BLaER1 (cell line): Measurements from ENCODE around the gene RFFL.
"Not testable (repeated sequence)": the region's sequence is repeated elsewhere in the genome, so short reads cannot be mapped to it uniquely, and the experiment has no call there.

Experiments used
- H3K27ac ChIP-seq: shearing (Covaris generic); formaldehyde crosslinking; 2 replicates; pipeline ENCODE4 v1.8.1; 2022
- H3K27me3 ChIP-seq: shearing (Covaris generic); formaldehyde crosslinking; 2 replicates; pipeline ENCODE4 v1.8.1; 2022
- H3K36me3 ChIP-seq: shearing (Covaris generic); formaldehyde crosslinking; 2 replicates; pipeline ENCODE4 v1.8.1; 2022
- H3K4me1 ChIP-seq: shearing (Covaris generic); formaldehyde crosslinking; 2 replicates; pipeline ENCODE4 v1.8.1; 2022
- H3K4me2 ChIP-seq: shearing (Covaris generic); formaldehyde crosslinking; 2 replicates; pipeline ENCODE4 v1.8.1; 2022
- H3K4me3 ChIP-seq: shearing (Covaris generic); formaldehyde crosslinking; 2 replicates; pipeline ENCODE4 v1.8.1; 2022
- H3K9ac ChIP-seq: shearing (Covaris generic); formaldehyde crosslinking; 2 replicates; pipeline ENCODE4 v1.8.1; 2022
- H3K9me3 ChIP-seq: shearing (Covaris generic); formaldehyde crosslinking; 2 replicates; pipeline ENCODE4 v1.8.1; 2022
- H4K20me1 ChIP-seq: shearing (Covaris generic); formaldehyde crosslinking; 2 replicates; pipeline ENCODE4 v1.8.1; 2022
- Cebpa-rat ChIP-seq: shearing (Covaris generic); IDR thresholded peaks from 2 replicates; pipeline ENCODE4 v1.8.1; 2022

RFFL gene

DNA sequence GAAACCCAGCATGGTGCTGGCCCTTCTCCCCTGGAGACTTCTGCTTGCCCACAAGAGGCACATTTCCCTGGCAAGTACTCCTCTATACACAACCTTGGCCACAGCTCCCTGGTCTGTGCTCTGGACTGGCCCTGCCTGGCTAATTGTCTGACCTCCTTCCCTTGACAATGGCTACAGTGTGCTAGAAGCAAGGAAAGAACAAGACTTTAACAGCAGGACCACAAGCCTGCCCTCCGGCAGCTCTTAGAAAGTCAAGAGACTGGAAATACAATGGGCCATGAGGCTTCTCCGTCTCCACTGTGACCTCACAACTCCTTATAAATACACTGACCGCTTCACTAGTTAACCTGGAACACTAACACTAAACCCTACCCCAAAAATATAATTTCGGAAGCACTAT is 46.5 kb downstream of the RFFL start:
- Histone ChIP-seq H3K27me3 (no peaks in the 10 kb centered on the region), H3K4me1 (peaks cover under 1% of the 10 kb centered on the region; the same call in 1 of the 2 replicates), H4K20me1 (no peaks in the 10 kb centered on the region), H3K27ac (no peak overlapping the region), H3K4me3 (no peak overlapping the region), H3K9ac (no peak overlapping the region), H3K9me3 (no peaks in the 10 kb centered on the region), H3K4me2 (no peak overlapping the region), H3K36me3 (peaks cover 47% of the 10 kb centered on the region)
- no peak for TF ChIP-seq Cebpa-rat

DNA sequence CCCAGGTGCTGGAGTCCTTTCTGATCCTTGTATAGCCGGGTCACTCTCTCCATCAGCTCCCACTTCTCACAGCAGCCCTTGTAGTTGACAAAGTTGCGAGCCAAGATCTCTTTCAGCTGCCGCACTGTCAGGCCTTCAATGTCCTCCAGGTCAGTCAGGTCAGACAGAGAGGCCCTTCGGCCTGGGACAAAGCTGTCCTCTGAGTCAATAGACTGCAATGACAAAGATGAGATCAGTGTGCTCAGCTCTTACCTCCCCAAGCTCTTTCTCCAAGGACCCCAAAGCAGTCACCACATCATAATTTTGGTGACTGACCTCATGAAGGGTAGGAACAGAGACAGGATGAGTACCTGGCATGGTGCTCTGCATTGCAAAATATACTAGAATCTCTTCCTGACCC is 47.1 kb downstream of the RFFL start:
- no peak for TF ChIP-seq Cebpa-rat
- H3K4me1 ChIP-seq: no peaks in the 10 kb centered on the region
- no peaks in the 10 kb centered on the region for H4K20me1 ChIP-seq
- H3K27ac ChIP-seq: no peak overlapping the region
- H3K4me3 ChIP-seq: no peak overlapping the region
- H3K27me3 ChIP-seq: no peaks in the 10 kb centered on the region
- H3K36me3 ChIP-seq: peaks cover 51% of the 10 kb centered on the region
- H3K9me3 ChIP-seq: no peaks in the 10 kb centered on the region
- no peak overlapping the region for H3K4me2 ChIP-seq
- H3K9ac ChIP-seq: no peak overlapping the region

DNA sequence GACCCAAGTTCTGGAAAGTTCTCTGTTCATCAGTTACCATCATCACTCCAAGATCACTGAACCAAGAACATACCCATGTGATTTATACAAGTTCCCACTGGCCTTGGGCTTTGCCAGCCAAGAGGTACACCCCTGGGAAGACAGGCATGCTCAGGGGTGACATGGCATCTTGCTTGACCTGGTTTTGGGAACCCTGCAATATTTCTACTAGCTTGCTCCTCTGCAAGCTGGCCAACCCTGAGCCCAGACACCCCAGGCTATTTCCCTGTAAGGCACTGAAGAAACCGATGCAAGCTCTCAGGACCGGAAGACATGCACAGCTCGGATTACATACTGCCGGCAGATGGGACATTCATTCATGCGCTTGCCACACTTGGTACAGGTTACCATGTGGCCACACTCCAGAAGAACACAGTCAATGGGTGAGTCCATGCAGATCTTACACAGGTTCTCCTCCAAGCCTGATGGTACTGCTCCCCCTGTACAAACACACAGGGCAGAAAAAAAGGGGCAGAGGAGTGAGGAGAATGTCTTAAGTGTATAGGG is 51.8 kb downstream of the RFFL start:
- no peak overlapping the region for H3K4me3 ChIP-seq
- H3K9ac ChIP-seq: no peak overlapping the region
- peaks cover 62% of the 10 kb centered on the region for H3K36me3 ChIP-seq
- H3K4me2 ChIP-seq: no peak overlapping the region
- no peak overlapping the region for H3K27ac ChIP-seq
- no peaks in the 10 kb centered on the region for H3K9me3 ChIP-seq
- no peaks in the 10 kb centered on the region for H3K4me1 ChIP-seq
- no peaks in the 10 kb centered on the region for H3K27me3 ChIP-seq
- H4K20me1 ChIP-seq: no peaks in the 10 kb centered on the region
- TF ChIP-seq Cebpa-rat: no peak

DNA sequence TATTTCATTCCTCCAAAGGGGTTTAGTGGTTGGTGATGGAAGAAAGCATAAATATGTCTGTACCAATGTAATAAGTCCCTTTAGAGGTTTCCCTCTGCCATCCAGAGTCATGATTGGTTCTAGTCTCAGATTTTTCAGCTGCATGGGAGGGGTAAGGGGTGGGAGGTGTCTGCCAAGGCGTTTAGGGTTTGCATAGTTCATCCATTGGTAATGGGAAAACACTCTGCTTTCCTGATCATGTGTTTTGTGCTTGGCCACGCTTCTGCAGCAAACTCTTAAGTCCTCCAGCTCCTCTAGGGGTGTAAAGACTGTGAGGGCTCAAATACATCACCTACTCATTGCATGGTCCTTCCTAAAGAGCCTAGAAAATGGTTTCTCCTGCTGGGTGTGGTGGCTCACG is 53.4 kb downstream of the RFFL start:
- no peak overlapping the region for H3K4me3 ChIP-seq
- no peak overlapping the region for H3K4me2 ChIP-seq
- H3K9ac ChIP-seq: no peak overlapping the region
- H3K9me3 ChIP-seq: no peaks in the 10 kb centered on the region
- no peaks in the 10 kb centered on the region for H4K20me1 ChIP-seq
- H3K27me3 ChIP-seq: no peaks in the 10 kb centered on the region
- no peak overlapping the region for H3K27ac ChIP-seq
- no peaks in the 10 kb centered on the region for H3K4me1 ChIP-seq
- TF ChIP-seq Cebpa-rat: no peak
- H3K36me3 ChIP-seq: peaks cover 62% of the 10 kb centered on the region

DNA sequence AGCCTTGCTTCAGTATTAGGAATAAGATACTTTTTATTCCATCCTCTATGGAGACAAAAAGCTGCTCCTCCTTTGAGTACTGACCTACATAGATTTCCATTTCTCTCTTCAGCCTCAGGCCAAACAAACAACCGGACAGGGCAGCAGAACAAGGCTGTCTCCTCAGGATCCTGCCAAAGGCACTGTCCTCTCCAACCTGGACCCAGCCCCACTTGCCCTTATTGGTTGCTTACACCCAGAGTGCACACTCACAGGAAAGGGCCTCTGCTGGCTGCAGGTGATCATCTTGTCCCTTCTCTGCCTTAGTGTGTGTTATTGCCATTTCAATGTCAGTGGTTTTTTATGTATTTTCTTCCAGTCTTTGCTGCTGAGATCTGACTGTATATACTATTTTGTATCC is 56.5 kb downstream of the RFFL start:
- no peak overlapping the region for H3K4me3 ChIP-seq
- H3K4me2 ChIP-seq: no peak overlapping the region
- H3K36me3 ChIP-seq: peaks cover 80% of the 10 kb centered on the region
- no peaks in the 10 kb centered on the region for H3K4me1 ChIP-seq
- no peaks in the 10 kb centered on the region for H3K27me3 ChIP-seq
- no peaks in the 10 kb centered on the region for H4K20me1 ChIP-seq
- H3K9me3 ChIP-seq: no peaks in the 10 kb centered on the region
- H3K9ac ChIP-seq: no peak overlapping the region
- H3K27ac ChIP-seq: no peak overlapping the region
- TF ChIP-seq Cebpa-rat: no peak

DNA sequence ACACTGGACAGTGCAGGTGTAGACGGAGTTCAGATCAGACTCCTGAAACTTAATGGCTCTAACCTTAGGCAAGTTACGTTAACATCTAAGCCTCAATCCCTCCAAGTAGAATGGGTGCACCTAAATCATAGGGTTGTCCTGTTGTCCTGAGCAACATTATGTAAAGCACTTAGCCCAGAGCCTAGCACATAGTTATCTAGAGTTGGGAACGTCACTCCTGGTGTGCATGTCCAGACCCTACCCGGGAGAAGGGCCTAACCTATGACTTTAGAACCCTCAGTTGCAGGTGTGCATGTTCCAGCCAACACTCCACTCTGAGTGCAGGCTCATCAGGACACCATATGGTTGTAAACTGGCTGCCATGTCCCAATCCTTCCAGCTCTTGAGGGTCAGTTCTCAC is 57.2 kb downstream of the RFFL start:
- Histone ChIP-seq H3K27ac (no peak overlapping the region), H4K20me1 (no peaks in the 10 kb centered on the region), H3K36me3 (peaks cover 82% of the 10 kb centered on the region), H3K9ac (no peak overlapping the region), H3K4me1 (no peaks in the 10 kb centered on the region), H3K9me3 (no peaks in the 10 kb centered on the region), H3K27me3 (no peaks in the 10 kb centered on the region), H3K4me3 (no peak overlapping the region), H3K4me2 (no peak overlapping the region)
- TF ChIP-seq Cebpa-rat: no peak

DNA sequence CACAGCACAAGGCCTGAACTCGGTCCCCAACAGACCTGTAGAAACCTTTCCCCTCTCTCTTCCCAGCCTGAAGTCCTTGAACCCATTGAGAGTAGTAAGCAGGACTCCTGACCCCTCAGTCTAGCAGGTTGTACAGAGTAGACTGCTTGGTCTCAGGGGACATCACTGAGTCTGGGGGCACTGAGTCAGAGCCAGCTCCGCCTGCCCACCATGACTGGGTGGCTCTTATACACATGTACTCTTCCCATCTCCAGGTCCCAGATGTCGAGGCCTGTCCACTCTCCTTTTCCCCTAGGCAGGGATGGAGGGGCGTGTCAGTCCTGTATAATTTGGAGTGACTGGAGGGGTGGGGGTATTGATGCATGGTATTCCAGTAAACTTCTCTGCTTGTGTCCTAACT is 59.7 kb downstream of the RFFL start:
- Histone ChIP-seq H3K27me3 (no peaks in the 10 kb centered on the region), H3K4me2 (no peak overlapping the region), H3K4me1 (no peaks in the 10 kb centered on the region), H3K4me3 (no peak overlapping the region), H3K9me3 (no peaks in the 10 kb centered on the region), H3K27ac (no peak overlapping the region), H3K9ac (no peak overlapping the region), H4K20me1 (no peaks in the 10 kb centered on the region), H3K36me3 (peaks cover 98% of the 10 kb centered on the region)
- no peak for TF ChIP-seq Cebpa-rat

DNA sequence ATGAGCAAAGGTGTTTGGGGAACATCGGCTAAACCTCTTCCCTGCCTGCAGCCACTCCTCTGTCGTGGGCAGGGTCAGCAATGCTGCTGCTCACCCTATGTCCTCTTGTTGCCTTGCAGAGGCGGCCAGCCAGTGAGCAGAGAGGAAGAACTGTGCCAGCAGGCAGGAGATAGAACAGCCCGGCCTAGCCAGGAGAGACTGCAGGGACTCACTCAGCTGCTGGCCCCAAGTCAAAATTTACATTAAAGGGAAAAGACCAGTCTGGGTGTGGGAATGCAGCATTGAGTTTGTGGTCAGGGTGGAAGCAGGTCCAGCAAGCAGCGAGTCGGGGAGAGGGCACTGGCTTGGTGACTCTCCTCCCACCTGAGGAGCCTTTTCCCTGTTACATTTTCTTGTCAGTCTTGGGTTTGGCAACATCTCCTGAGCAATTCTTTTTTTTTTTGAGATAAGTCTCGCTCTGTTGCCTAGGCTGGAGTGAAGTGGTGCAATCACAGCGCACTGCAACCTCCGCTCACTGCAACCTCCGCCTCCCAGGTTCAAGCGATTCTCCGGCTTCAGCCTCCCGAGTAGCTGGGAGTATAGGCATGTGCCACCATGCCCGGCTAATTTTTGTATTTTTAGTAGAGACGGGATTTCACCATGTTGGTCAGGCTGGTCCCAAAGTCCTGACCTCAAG is 60.5 kb downstream of the RFFL start:
- no peak overlapping the region for H3K27ac ChIP-seq
- H3K9ac ChIP-seq: no peak overlapping the region
- no peaks in the 10 kb centered on the region for H3K4me1 ChIP-seq
- no peaks in the 10 kb centered on the region for H3K27me3 ChIP-seq
- TF ChIP-seq Cebpa-rat: no peak
- H3K9me3 ChIP-seq: no peaks in the 10 kb centered on the region
- peaks cover 98% of the 10 kb centered on the region for H3K36me3 ChIP-seq
- H3K4me3 ChIP-seq: no peak overlapping the region
- H4K20me1 ChIP-seq: no peaks in the 10 kb centered on the region
- H3K4me2 ChIP-seq: no peak overlapping the region

DNA sequence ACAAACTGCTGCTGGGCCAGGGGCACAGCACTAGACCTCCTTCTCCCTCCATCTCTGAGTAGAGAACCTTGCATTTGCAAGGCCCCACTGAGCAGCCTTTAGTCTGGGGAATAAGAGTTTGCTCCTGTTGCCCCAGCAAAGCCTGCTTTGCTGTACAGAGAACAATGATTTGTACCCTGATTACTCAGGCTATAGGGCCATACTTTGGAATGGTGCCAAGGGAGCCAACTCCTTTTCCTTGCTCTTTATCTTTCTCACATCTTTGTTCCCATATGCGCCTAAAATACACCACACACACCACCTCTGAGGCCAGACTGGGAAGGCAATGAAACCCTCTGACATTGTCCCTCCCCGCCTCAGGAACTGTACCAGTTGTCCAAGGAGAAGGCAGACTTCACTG is 62.0 kb downstream of the RFFL start:
- Histone ChIP-seq H3K9me3 (no peaks in the 10 kb centered on the region), H3K4me2 (no peak overlapping the region), H3K4me1 (no peaks in the 10 kb centered on the region), H3K27me3 (no peaks in the 10 kb centered on the region), H3K4me3 (no peak overlapping the region), H3K9ac (no peak overlapping the region), H3K36me3 (peaks cover 98% of the 10 kb centered on the region), H3K27ac (no peak overlapping the region), H4K20me1 (no peaks in the 10 kb centered on the region)
- no peak for TF ChIP-seq Cebpa-rat

DNA sequence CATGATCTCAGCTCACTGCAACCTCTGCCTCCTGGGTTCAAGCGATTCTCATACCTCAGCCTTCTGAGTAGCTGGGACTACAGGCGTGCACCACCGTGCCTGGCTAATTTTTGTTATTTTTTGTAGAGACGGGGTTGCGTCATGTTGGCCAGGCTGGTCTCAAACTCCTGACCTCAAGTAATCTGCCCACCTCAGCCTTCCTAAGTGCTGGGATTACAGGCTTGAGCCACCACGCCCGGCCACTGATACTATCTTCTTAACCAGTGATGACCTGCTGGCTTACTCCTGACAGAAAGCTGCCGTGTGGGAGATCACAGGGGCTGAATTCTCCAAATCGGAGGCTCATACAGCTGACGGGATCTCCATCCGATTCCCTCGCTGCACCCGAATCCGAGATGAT is 62.5 kb downstream of the RFFL start:
- H3K27me3 ChIP-seq, H3K4me3 ChIP-seq, H4K20me1 ChIP-seq, H3K27ac ChIP-seq, H3K4me1 ChIP-seq, H3K4me2 ChIP-seq, H3K9ac ChIP-seq, H3K9me3 ChIP-seq: not testable (repeated sequence)
- peaks cover 98% of the 10 kb centered on the region for H3K36me3 ChIP-seq

DNA sequence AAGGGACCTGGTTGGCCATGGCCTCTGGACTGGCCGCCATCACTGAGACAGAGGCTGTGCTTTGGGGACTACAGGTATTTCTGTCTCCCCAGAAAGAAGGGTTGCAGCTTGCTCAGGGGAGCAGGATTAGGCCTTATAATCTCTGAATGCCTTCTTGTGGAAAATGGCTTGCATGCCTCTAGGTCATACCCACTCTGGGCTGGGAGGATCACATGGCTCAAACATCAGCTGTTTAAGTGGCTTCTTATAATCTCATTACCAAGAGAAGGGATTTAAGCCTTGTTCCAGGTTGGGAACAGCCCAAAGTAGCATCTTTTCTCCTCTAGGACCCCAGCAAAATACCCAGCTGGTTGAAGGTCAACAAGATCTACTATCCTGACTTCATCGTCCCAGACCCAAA is 64.1 kb downstream of the RFFL start:
- Histone ChIP-seq H3K4me2 (no peak overlapping the region), H3K4me3 (no peak overlapping the region), H3K36me3 (peaks cover 99% of the 10 kb centered on the region), H3K27ac (no peak overlapping the region), H3K9me3 (no peaks in the 10 kb centered on the region), H3K4me1 (no peaks in the 10 kb centered on the region), H4K20me1 (no peaks in the 10 kb centered on the region), H3K27me3 (no peaks in the 10 kb centered on the region), H3K9ac (no peak overlapping the region)
- no peak for TF ChIP-seq Cebpa-rat
